GM23338 (cell line): Measurements from ENCODE around the gene CNPY1.

Experiments used
- CTCF ChIP-seq, 2 experiments: fragments of 200-600 bp in 1 of 2; sonication (generic) in 1 of 2; conservative IDR thresholded peaks; 2 replicates each; pipeline versions ENCODE4 v1.5.1 to v1.6.1; 2016 to 2017; ENCODE audit warnings: antibody characterized with exemption in 2 of 2, low read depth in 2 of 2, mild to moderate bottlenecking in 2 of 2, moderate library complexity in 1 of 2
- EZH2 ChIP-seq: fragments of 200-600 bp; sonication (generic); IDR thresholded peaks from one replicate; pipeline ENCODE4 v1.8.0; 2017; ENCODE audit warnings: antibody characterized with exemption, mild to moderate bottlenecking, low read depth; ENCODE audit not compliant: unreplicated experiment
- EZH2phosphoT487 ChIP-seq: fragments of 200-600 bp; sonication (generic); IDR thresholded peaks from one replicate; pipeline ENCODE4 v1.8.1; 2018; ENCODE audit warnings: antibody characterized with exemption; ENCODE audit not compliant: unreplicated experiment
- POLR2AphosphoS5 ChIP-seq: IDR thresholded peaks from 2 replicates; pipeline ENCODE4 v1.6.1; 2016; ENCODE audit warnings: antibody characterized with exemption, low read depth
- ZNF114 ChIP-seq: fragments of 250-450 bp; sonication (Bioruptor Pico); IDR thresholded peaks from 2 replicates; pipeline ENCODE4 v1.5.0; 2020; ENCODE audit warnings: mild to moderate bottlenecking, moderate library complexity
- ZNF331 ChIP-seq: fragments of 250-450 bp; sonication (Bioruptor Pico); IDR thresholded peaks from 2 replicates; pipeline ENCODE4 v1.5.0; 2020; ENCODE audit warnings: low read depth, mild to moderate bottlenecking, moderate library complexity

DNA sequence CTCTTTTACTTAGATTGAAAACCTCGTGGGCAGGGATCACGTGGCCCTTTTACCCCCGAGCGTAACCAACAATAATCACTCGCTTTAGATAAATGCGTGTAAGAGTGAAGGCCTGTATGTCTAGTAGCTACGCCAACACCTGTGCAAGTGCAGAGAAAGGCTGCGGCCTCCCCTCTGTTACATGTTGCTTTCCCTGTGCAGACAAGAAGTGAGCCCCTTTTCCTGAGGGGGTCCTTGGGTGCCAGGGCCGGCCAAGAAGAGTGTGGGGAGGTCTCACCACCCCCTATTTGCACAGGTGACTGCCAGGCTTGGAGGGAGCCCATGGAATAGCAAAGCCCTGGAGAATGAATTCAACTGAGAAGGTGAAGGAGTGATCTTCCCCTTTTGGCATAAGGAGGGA is 35.6 kb upstream of the CNPY1 start:
- TF ChIP-seq EZH2: no peak
- TF ChIP-seq ZNF331 (CRISPR knock-in tag): no peak
- TF ChIP-seq CTCF (conservative IDR thresholded peaks at IDR 0.05; ENCODE audit: low read depth in 2 of 2): no peak
- TF ChIP-seq POLR2AphosphoS5: no peak
- TF ChIP-seq EZH2phosphoT487: no peak
- no peak for TF ChIP-seq ZNF114
